ENCODE measurements around the gene MDFI.

- TF ChIP-seq, protein P1, sequence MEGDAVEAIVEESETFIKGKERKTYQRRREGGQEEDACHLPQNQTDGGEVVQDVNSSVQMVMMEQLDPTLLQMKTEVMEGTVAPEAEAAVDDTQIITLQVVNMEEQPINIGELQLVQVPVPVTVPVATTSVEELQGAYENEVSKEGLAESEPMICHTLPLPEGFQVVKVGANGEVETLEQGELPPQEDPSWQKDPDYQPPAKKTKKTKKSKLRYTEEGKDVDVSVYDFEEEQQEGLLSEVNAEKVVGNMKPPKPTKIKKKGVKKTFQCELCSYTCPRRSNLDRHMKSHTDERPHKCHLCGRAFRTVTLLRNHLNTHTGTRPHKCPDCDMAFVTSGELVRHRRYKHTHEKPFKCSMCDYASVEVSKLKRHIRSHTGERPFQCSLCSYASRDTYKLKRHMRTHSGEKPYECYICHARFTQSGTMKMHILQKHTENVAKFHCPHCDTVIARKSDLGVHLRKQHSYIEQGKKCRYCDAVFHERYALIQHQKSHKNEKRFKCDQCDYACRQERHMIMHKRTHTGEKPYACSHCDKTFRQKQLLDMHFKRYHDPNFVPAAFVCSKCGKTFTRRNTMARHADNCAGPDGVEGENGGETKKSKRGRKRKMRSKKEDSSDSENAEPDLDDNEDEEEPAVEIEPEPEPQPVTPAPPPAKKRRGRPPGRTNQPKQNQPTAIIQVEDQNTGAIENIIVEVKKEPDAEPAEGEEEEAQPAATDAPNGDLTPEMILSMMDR (conservative IDR thresholded peaks at IDR 0.05): no peak
- no peak for TF ChIP-seq EZH2 (IDR thresholded peaks at IDR 0.05; ENCODE audit: low read depth)
These were observed 30.7 kb downstream of the MDFI start for GRCh38 chr6:41668968-41669367.

All from PC-9 (cell line).